ENCODE results near the gene DNER. TPM values are rescaled to one million over a fixed set of nuclear protein-coding genes. Genes with fewer than 3 reads are reported as not detected.

Gene DNER
- total RNA-seq, 1 experiment from 2014 or later, result 0.28 TPM

- Histone ChIP-seq H3F3A (ENCODE audit: insufficient read depth, low read depth) (peaks cover 12% of the 10 kb centered on the region), H3K9me3 (ENCODE audit: insufficient read depth, low read depth) (peaks cover 15% of the 10 kb centered on the region; the same call in 1 of the 2 replicates), H3K4me3 (no peak overlapping the region), H3K27ac (no peak overlapping the region), H3K79me2 (ENCODE audit: low read depth) (no peaks in the 10 kb centered on the region), H3K4me1 (replicated peaks; ENCODE audit: insufficient read depth) (peaks cover 20% of the 10 kb centered on the region), H3K9me2 (ENCODE audit: insufficient read depth) (peaks cover 3% of the 10 kb centered on the region; the same call in 1 of the 2 replicates), H2AFZ (no peak overlapping the region), H3K4me2 (no peak overlapping the region), H4K20me1 (ENCODE audit: insufficient read depth) (no peaks in the 10 kb centered on the region), H3K36me3 (ENCODE audit: low read depth) (no peaks in the 10 kb centered on the region), H3K27me3 (ENCODE audit: insufficient read depth, low read depth) (no peaks in the 10 kb centered on the region)
- TF ChIP-seq EZH2 (IDR thresholded peaks at IDR 0.05; ENCODE audit: low read depth) (no peak), CTCF (conservative IDR thresholded peaks at IDR 0.05) (no peak)
- intact Hi-C loops (cut with micrococcal nuclease; ENCODE audit: unreplicated experiment), result no loop called here
- BruUV-seq (replicated peaks), result no TSS peak
- POLR2A ChIA-PET (ENCODE audit: unreplicated experiment), result no interaction called here
- no peak for DNase-seq
- CTCF ChIA-PET, result interaction anchor here (0.6 kb wide), 1 partner anchor 26 kb away, joined by 3 read pairs; no protein-coding TSS in a partner anchor
Measured at GRCh38 chr2:229410946-229411345, 303.4 kb downstream of the DNER start.

GRCh38 chr2:229410264-229410663 lies 304.1 kb downstream of the DNER start:
- H4K20me1 ChIP-seq (ENCODE audit: insufficient read depth), result no peaks in the 10 kb centered on the region
- no peaks in the 10 kb centered on the region for H3K27me3 ChIP-seq (ENCODE audit: insufficient read depth, low read depth)
- H3K4me2 ChIP-seq, result no peak overlapping the region
- no peak for DNase-seq
- H3K9me3 ChIP-seq (ENCODE audit: insufficient read depth, low read depth), result peaks cover 15% of the 10 kb centered on the region; the same call in 1 of the 2 replicates
- H3K36me3 ChIP-seq (ENCODE audit: low read depth), result no peaks in the 10 kb centered on the region
- H3K27ac ChIP-seq, result no peak overlapping the region
- TF ChIP-seq EZH2 (IDR thresholded peaks at IDR 0.05; ENCODE audit: low read depth) (no peak), CTCF (conservative IDR thresholded peaks at IDR 0.05) (no peak)
- no TSS peak for BruUV-seq (replicated peaks)
- intact Hi-C loops (cut with micrococcal nuclease; ENCODE audit: unreplicated experiment), result no loop called here
- no peak overlapping the region for H3K4me3 ChIP-seq
- POLR2A ChIA-PET (ENCODE audit: unreplicated experiment), result no interaction called here
- H3F3A ChIP-seq (ENCODE audit: insufficient read depth, low read depth), result peaks cover 12% of the 10 kb centered on the region
- H3K9me2 ChIP-seq (ENCODE audit: insufficient read depth), result peaks cover 3% of the 10 kb centered on the region; the same call in 1 of the 2 replicates
- no peaks in the 10 kb centered on the region for H3K79me2 ChIP-seq (ENCODE audit: low read depth)
- peaks cover 20% of the 10 kb centered on the region for H3K4me1 ChIP-seq (replicated peaks; ENCODE audit: insufficient read depth)
- no peak overlapping the region for H2AFZ ChIP-seq
- CTCF ChIA-PET, result no interaction called here

- peaks cover 12% of the 10 kb centered on the region for H3F3A ChIP-seq (ENCODE audit: insufficient read depth, low read depth)
- H3K4me1 ChIP-seq (replicated peaks; ENCODE audit: insufficient read depth), result peaks cover 20% of the 10 kb centered on the region
- TF ChIP-seq EZH2 (IDR thresholded peaks at IDR 0.05; ENCODE audit: low read depth) (no peak), CTCF (conservative IDR thresholded peaks at IDR 0.05) (no peak)
- H3K9me3 ChIP-seq (ENCODE audit: insufficient read depth, low read depth), result peaks cover 15% of the 10 kb centered on the region; the same call in 1 of the 2 replicates
- H3K27me3 ChIP-seq (ENCODE audit: insufficient read depth, low read depth), result no peaks in the 10 kb centered on the region
- POLR2A ChIA-PET (ENCODE audit: unreplicated experiment), result no interaction called here
- H2AFZ ChIP-seq, result no peak overlapping the region
- no TSS peak for BruUV-seq (replicated peaks)
- no peak overlapping the region; the same call in 1 of the 2 replicates for H3K27ac ChIP-seq
- H3K4me2 ChIP-seq, result no peak overlapping the region
- no peaks in the 10 kb centered on the region for H4K20me1 ChIP-seq (ENCODE audit: insufficient read depth)
- intact Hi-C loops (cut with micrococcal nuclease; ENCODE audit: unreplicated experiment), result no loop called here
- no peak for DNase-seq
- CTCF ChIA-PET, result no interaction called here
- no peaks in the 10 kb centered on the region for H3K36me3 ChIP-seq (ENCODE audit: low read depth)
- no peaks in the 10 kb centered on the region for H3K79me2 ChIP-seq (ENCODE audit: low read depth)
- H3K4me3 ChIP-seq, result no peak overlapping the region
- H3K9me2 ChIP-seq (ENCODE audit: insufficient read depth), result peaks cover 3% of the 10 kb centered on the region; the same call in 1 of the 2 replicates
Measured at GRCh38 chr2:229409751-229410181, 304.6 kb downstream of the DNER start.
